Adrenal gland (tissue), 5 donors: ENCODE data around the gene CYP2J2.

Experiments
- CTCF ChIP-seq, 6 experiments: fragments of 450-650 bp in 4 of 6; fragments of 200-600 bp in 2 of 6; sonication (generic) in 1 of 6; IDR thresholded peaks; 1 replicate in 5 of 6; 2 replicates in 1 of 6; pipeline versions ENCODE4 v1.5.1 to v1.8.0; 2016 to 2021; ENCODE audit warnings: antibody characterized with exemption in 6 of 6, mild to moderate bottlenecking in 2 of 6, moderate library complexity in 1 of 6
- POLR2A ChIP-seq, 2 donors: fragments of 450-650 bp; IDR thresholded peaks; one replicate each; pipeline ENCODE4 v1.6.1; 2017; ENCODE audit warnings: antibody characterized with exemption in 2 of 2, mild to moderate bottlenecking in 2 of 2, moderate library complexity in 1 of 2
- donor health status: DM: no; HTN: no; CAD: no.

GRCh38 chr1:59871746-59872145, 54.8 kb downstream of the CYP2J2 start:
- TF ChIP-seq CTCF (IDR thresholded peaks at IDR 0.05) = no peak
- no peak for TF ChIP-seq POLR2A (IDR thresholded peaks at IDR 0.05)
